Body of pancreas (tissue), 4 donors: ENCODE data around the gene COL4A6. TPM values are rescaled to one million over a fixed set of nuclear protein-coding genes. Genes with fewer than 3 reads are reported as not detected.

Source experiments
- ATAC-seq: fragments of 150-250 bp; one replicate; pipeline ENCODE4 v1.9.1; 2016
- DNase-seq, 4 donors: peaks; one replicate each; pipeline ENCODE4 v3.0.0-alpha.2; 2019
- H3K27ac ChIP-seq, 4 donors: fragments of 200-600 bp; sonication (generic); 1 replicate in 3 of 4; 2 replicates in 1 of 4; pipeline versions ENCODE4 v1.5.1 to v1.6.1; 2016 to 2019; ENCODE audit warnings: mild to moderate bottlenecking in 1 of 4, mixed read lengths in 1 of 4, moderate library complexity in 1 of 4
- H3K27me3 ChIP-seq, 2 donors: fragments of 200-600 bp; sonication (generic); one replicate each; pipeline ENCODE4 v1.6.0; 2016; ENCODE audit warnings: mild to moderate bottlenecking in 1 of 2
- H3K36me3 ChIP-seq, 2 donors: fragments of 200-600 bp; sonication (generic); replicated peaks in 1 of 2; 2 replicates each; pipeline ENCODE4 v1.5.1; 2016; ENCODE audit warnings: low read depth in 2 of 2; ENCODE audit not compliant: insufficient read depth in 1 of 2
- H3K4me1 ChIP-seq: fragments of 200-600 bp; sonication (generic); one replicate; pipeline ENCODE4 v1.6.0; 2016
- H3K4me3 ChIP-seq, 2 donors: fragments of 200-600 bp; sonication (generic); 1 replicate in 1 of 2; 2 replicates in 1 of 2; pipeline ENCODE4 v1.5.1; 2016 to 2019
- H3K9me3 ChIP-seq, 3 donors: fragments of 200-600 bp; sonication (generic); 1 replicate in 2 of 3; 2 replicates in 1 of 3; pipeline ENCODE4 v1.5.1; 2016
- CTCF ChIP-seq, 7 experiments: fragments of 450-650 bp in 4 of 7; fragments of 200-600 bp in 3 of 7; sonication (generic) in 3 of 7; IDR thresholded peaks; one replicate each; pipeline ENCODE4 v1.5.1; 2016 to 2019; ENCODE audit warnings: antibody characterized with exemption in 7 of 7
- POLR2A ChIP-seq, 3 donors: fragments of 450-650 bp; IDR thresholded peaks; one replicate each; pipeline ENCODE4 v1.6.1; 2016; ENCODE audit warnings: antibody characterized with exemption in 3 of 3, mild to moderate bottlenecking in 2 of 3
- WGBS, 2 donors: methylation state at CpG; one replicate each; pipeline ENCODE4 v1.1.5; 2017; 5-methylcytosine and 5-hydroxymethylcytosine counted together
- intact Hi-C: fragments of 100-400 bp; cut with DNase I; formaldehyde crosslinking; loops from one replicate; pipeline ENCODE4 v1.15.1; 2023
- total RNA-seq, 2 donors: library from RNA; depleted of rRNA; stranded (reverse); fragments of >200 nt; gene quantifications; one replicate each; pipeline ENCODE4 v1.1.0, GENCODE V29; 2016

The COL4A6 gene
- total RNA-seq, 2 donors from 2014 or later: under 0.01 to 0.52 TPM

GRCh38 chrX:108468486-108468885 lies 30.3 kb upstream of the COL4A6 start:
- Histone ChIP-seq H3K4me3 (no peak overlapping the region), H3K4me1 (no peaks in the 10 kb centered on the region), H3K9me3 (no peaks in the 10 kb centered on the region), H3K36me3 (no peaks in the 10 kb centered on the region), H3K27me3 (no peaks in the 10 kb centered on the region), H3K27ac (no peak overlapping the region)
- 63 to 93% methylated on average over 1 of the region's 1 CpG for WGBS, 2 donors
- ATAC-seq (no peak), DNase-seq (no peak)
- TF ChIP-seq POLR2A (IDR thresholded peaks at IDR 0.05): no peak
- TF ChIP-seq CTCF (IDR thresholded peaks at IDR 0.05): no peak
- intact Hi-C loops: no loop called here

GRCh38 chrX:108464604-108465003 lies 26.4 kb upstream of the COL4A6 start:
- Histone ChIP-seq H3K36me3 (no peaks in the 10 kb centered on the region), H3K27ac (no peak overlapping the region), H3K9me3 (no peaks in the 10 kb centered on the region), H3K4me1 (no peaks in the 10 kb centered on the region), H3K4me3 (no peak overlapping the region), H3K27me3 (no peaks in the 10 kb centered on the region)
- WGBS, 2 donors: 93 to 94% methylated on average over 3 of the region's 3 CpGs
- ATAC-seq: no peak
- DNase-seq: no peak
- intact Hi-C loops: no loop called here
- TF ChIP-seq CTCF (IDR thresholded peaks at IDR 0.05) (no peak), POLR2A (IDR thresholded peaks at IDR 0.05) (no peak)

- TF ChIP-seq CTCF (IDR thresholded peaks at IDR 0.05) (no peak), POLR2A (IDR thresholded peaks at IDR 0.05) (no peak)
- Histone ChIP-seq H3K9me3 (no peaks in the 10 kb centered on the region), H3K4me3 (no peak overlapping the region), H3K27me3 (no peaks in the 10 kb centered on the region), H3K4me1 (no peaks in the 10 kb centered on the region), H3K36me3 (no peaks in the 10 kb centered on the region), H3K27ac (no peak overlapping the region)
- no peak for DNase-seq
- ATAC-seq: no peak
- intact Hi-C loops: no loop called here
- 58 to 67% methylated on average over 4 of the region's 4 CpGs for WGBS, 2 donors
Observed at GRCh38 chrX:108456971-108457477, 18.8 kb upstream of the COL4A6 start.

GRCh38 chrX:108453841-108454240 lies 15.6 kb upstream of the COL4A6 start:
- DNase-seq (no peak), ATAC-seq (no peak)
- intact Hi-C loops: no loop called here
- no peaks in the 10 kb centered on the region for H3K9me3 ChIP-seq
- no peak overlapping the region for H3K27ac ChIP-seq
- no peaks in the 10 kb centered on the region for H3K36me3 ChIP-seq
- H3K27me3 ChIP-seq: no peaks in the 10 kb centered on the region
- no peak overlapping the region for H3K4me3 ChIP-seq
- TF ChIP-seq POLR2A (IDR thresholded peaks at IDR 0.05) (no peak), CTCF (IDR thresholded peaks at IDR 0.05) (no peak)
- 58 to 81% methylated on average over 3 of the region's 3 CpGs for WGBS, 2 donors
- H3K4me1 ChIP-seq: no peaks in the 10 kb centered on the region

- intact Hi-C loops: no loop called here
- no peak for DNase-seq
- no peak overlapping the region for H3K27ac ChIP-seq
- H3K36me3 ChIP-seq: no peaks in the 10 kb centered on the region
- H3K9me3 ChIP-seq: no peaks in the 10 kb centered on the region
- no peak for ATAC-seq
- H3K4me3 ChIP-seq: no peak overlapping the region
- WGBS, 2 donors: 62 to 81% methylated on average over 2 of the region's 2 CpGs
- no peaks in the 10 kb centered on the region for H3K4me1 ChIP-seq
- no peaks in the 10 kb centered on the region for H3K27me3 ChIP-seq
- TF ChIP-seq POLR2A (IDR thresholded peaks at IDR 0.05) (no peak), CTCF (IDR thresholded peaks at IDR 0.05) (no peak)
Observed at GRCh38 chrX:108447303-108447702, 9.1 kb upstream of the COL4A6 start.
